Astrocyte (in vitro differentiated cells and primary cell): ENCODE results near the gene NT5C3A. TPM values are rescaled to one million over a fixed set of nuclear protein-coding genes. Genes with fewer than 3 reads are reported as not detected.

Experiments used
- DNase-seq: peaks from one replicate; pipeline ENCODE4 v3.0.0-alpha.2; 2010; ENCODE audit warnings: low read depth
- FAIRE-seq: peaks from 2 replicates; lab custom pipeline; 2011; peaks lifted over from hg19 to GRCh38; lab: Jason Lieb, UNC
- H2AFZ ChIP-seq: 2 replicates; pipeline ENCODE4 v1.6.0; 2012; ENCODE audit warnings: low read depth, low read length, inconsistent platforms
- H3K27ac ChIP-seq: 2 replicates; pipeline ENCODE4 v1.5.1; 2011; ENCODE audit warnings: low read depth, low read length, inconsistent platforms
- H3K27me3 ChIP-seq: 2 replicates; pipeline ENCODE4 v1.6.0; 2011; ENCODE audit warnings: low read length, inconsistent platforms; ENCODE audit not compliant: insufficient read depth
- H3K36me3 ChIP-seq: 2 replicates; pipeline ENCODE4 v1.5.1; 2011; ENCODE audit warnings: low read length, inconsistent platforms; ENCODE audit not compliant: insufficient read depth
- H3K4me1 ChIP-seq: 2 replicates; pipeline ENCODE4 v1.5.1; 2011; ENCODE audit warnings: low read length, inconsistent platforms; ENCODE audit not compliant: insufficient read depth
- H3K4me2 ChIP-seq: 2 replicates; pipeline ENCODE4 v1.6.0; 2012; ENCODE audit warnings: low read length, inconsistent platforms
- H3K4me3 ChIP-seq: 2 replicates; pipeline ENCODE4 v1.5.1; 2011; ENCODE audit warnings: low read depth, mild to moderate bottlenecking, low read length, inconsistent platforms; ENCODE audit not compliant: insufficient read depth
- H3K79me2 ChIP-seq: 2 replicates; pipeline ENCODE4 v1.6.0; 2012; ENCODE audit warnings: mild to moderate bottlenecking, low read length, inconsistent platforms; ENCODE audit not compliant: insufficient read depth
- H3K9ac ChIP-seq: 2 replicates; pipeline ENCODE4 v1.6.0; 2012; ENCODE audit warnings: mild to moderate bottlenecking, low read length, inconsistent platforms
- H3K9me3 ChIP-seq: 2 replicates; pipeline ENCODE4 v1.5.1; 2012; ENCODE audit warnings: low read depth, mild to moderate bottlenecking, low read length, inconsistent platforms; ENCODE audit not compliant: insufficient read depth
- H4K20me1 ChIP-seq: 2 replicates; pipeline ENCODE4 v1.6.0; 2012; ENCODE audit warnings: low read length, inconsistent platforms; ENCODE audit not compliant: insufficient read depth
- H3K27ac Mint-ChIP-seq: one replicate; pipeline ENCODE4 v1.8.0; 2021; ENCODE audit warnings: mild to moderate bottlenecking, mixed read lengths; ENCODE audit not compliant: unreplicated experiment
- H3K27me3 Mint-ChIP-seq: one replicate; pipeline ENCODE4 v1.8.0; 2021; ENCODE audit warnings: low read depth, mixed read lengths; ENCODE audit not compliant: unreplicated experiment
- H3K36me3 Mint-ChIP-seq: one replicate; pipeline ENCODE4 v1.8.0; 2021; ENCODE audit warnings: low read depth, mixed read lengths; ENCODE audit not compliant: unreplicated experiment
- H3K4me1 Mint-ChIP-seq: one replicate; pipeline ENCODE4 v1.8.0; 2021; ENCODE audit warnings: low read depth, mixed read lengths; ENCODE audit not compliant: unreplicated experiment
- H3K4me3 Mint-ChIP-seq: one replicate; pipeline ENCODE4 v1.8.0; 2021; ENCODE audit warnings: mild to moderate bottlenecking, moderate library complexity, mixed read lengths; ENCODE audit not compliant: unreplicated experiment
- H3K9me3 Mint-ChIP-seq: one replicate; pipeline ENCODE4 v1.8.0; 2021; ENCODE audit warnings: mild to moderate bottlenecking, mixed read lengths; ENCODE audit not compliant: unreplicated experiment
- CTCF ChIP-seq: IDR thresholded peaks from 2 replicates; pipeline ENCODE4 v1.5.1; 2011; ENCODE audit warnings: low read depth, mild to moderate bottlenecking, inconsistent platforms, low read length, moderate library complexity; ENCODE audit not compliant: insufficient read depth
- EZH2 ChIP-seq: IDR thresholded peaks from 2 replicates; pipeline ENCODE4 v1.6.1; 2012; ENCODE audit warnings: mild to moderate bottlenecking, low read length, inconsistent platforms; ENCODE audit not compliant: insufficient read depth
- total RNA-seq: library from RNA; stranded (reverse); gene quantifications from 2 replicates; pipeline ENCODE4 v1.2.1, GENCODE V29; 2021

Gene NT5C3A
- total RNA-seq, 1 donor from 2014 or later: 24.1 TPM

- no peaks in the 10 kb centered on the region for H3K36me3 ChIP-seq
- no peaks in the 10 kb centered on the region for H4K20me1 ChIP-seq
- H3K79me2 ChIP-seq: no peaks in the 10 kb centered on the region
- H3K27ac Mint-ChIP-seq: no peak overlapping the region
- peaks cover 6% of the 10 kb centered on the region for H3K9me3 Mint-ChIP-seq
- peaks cover 6% of the 10 kb centered on the region for H3K27me3 Mint-ChIP-seq
- DNase-seq: no peak
- no peak overlapping the region for H3K4me3 Mint-ChIP-seq
- H3K4me2 ChIP-seq: no peak overlapping the region
- peaks cover 3% of the 10 kb centered on the region for H3K4me1 ChIP-seq
- H3K36me3 Mint-ChIP-seq: no peaks in the 10 kb centered on the region
- no peak overlapping the region for H3K4me3 ChIP-seq
- H3K4me1 Mint-ChIP-seq: peaks cover 7% of the 10 kb centered on the region
- no peaks in the 10 kb centered on the region for H3K27me3 ChIP-seq
- no peaks in the 10 kb centered on the region for H3K9me3 ChIP-seq
- H2AFZ ChIP-seq: no peak overlapping the region
- no peak for TF ChIP-seq CTCF
- no peak for TF ChIP-seq EZH2
- H3K27ac ChIP-seq: no peak overlapping the region
- no peak overlapping the region for H3K9ac ChIP-seq
- no peak for FAIRE-seq
Measured at GRCh38 chr7:33075818-33076518, 13.4 kb upstream of the NT5C3A start.

DNA sequence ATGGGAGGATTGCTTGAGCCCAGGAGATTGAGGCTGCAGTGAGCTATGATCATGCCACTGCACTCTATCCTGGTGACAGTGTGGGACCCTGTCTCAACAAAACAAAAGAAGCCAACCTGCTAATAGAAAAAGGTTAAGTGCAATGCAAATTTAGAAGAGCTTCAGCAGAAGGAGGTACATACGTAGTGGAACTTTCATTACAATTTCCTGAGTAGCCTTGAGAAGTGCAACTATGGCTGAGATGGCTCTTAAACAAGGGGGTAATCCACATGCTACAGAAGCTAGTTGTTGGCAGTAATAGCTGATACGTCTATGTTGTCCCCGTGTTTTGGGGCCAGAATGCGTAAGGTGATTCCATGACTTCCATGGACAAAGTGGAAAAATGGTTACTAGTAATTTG lies 10.7 kb upstream of the NT5C3A start:
- H3K9ac ChIP-seq: no peak overlapping the region
- TF ChIP-seq CTCF (no peak), EZH2 (no peak)
- no peaks in the 10 kb centered on the region for H3K79me2 ChIP-seq
- H3K4me3 Mint-ChIP-seq: no peak overlapping the region
- DNase-seq (no peak), FAIRE-seq (no peak)
- peaks cover 6% of the 10 kb centered on the region for H3K9me3 ChIP-seq
- H3K27me3 ChIP-seq: no peaks in the 10 kb centered on the region
- H3K4me1 ChIP-seq: peaks cover 3% of the 10 kb centered on the region
- peaks cover 4% of the 10 kb centered on the region for H3K9me3 Mint-ChIP-seq
- H2AFZ ChIP-seq: no peak overlapping the region
- H3K27ac Mint-ChIP-seq: no peak overlapping the region
- H3K27ac ChIP-seq: no peak overlapping the region
- peaks cover 5% of the 10 kb centered on the region for H3K4me1 Mint-ChIP-seq
- H3K36me3 Mint-ChIP-seq: no peaks in the 10 kb centered on the region
- H3K27me3 Mint-ChIP-seq: peaks cover 3% of the 10 kb centered on the region
- H3K36me3 ChIP-seq: no peaks in the 10 kb centered on the region
- no peak overlapping the region for H3K4me3 ChIP-seq
- H3K4me2 ChIP-seq: no peak overlapping the region
- H4K20me1 ChIP-seq: no peaks in the 10 kb centered on the region

GRCh38 chr7:33072471-33072870 lies 9.9 kb upstream of the NT5C3A start:
- peak; percentile 83 for DNase-seq
- peak; percentile 97 for FAIRE-seq
- H3K4me2 ChIP-seq: peak overlapping the region; percentile 56
- peaks cover 3% of the 10 kb centered on the region for H3K4me1 ChIP-seq
- no peaks in the 10 kb centered on the region for H3K36me3 ChIP-seq
- no peak for TF ChIP-seq CTCF
- TF ChIP-seq EZH2: no peak
- no peak overlapping the region for H2AFZ ChIP-seq
- H3K9ac ChIP-seq: no peak overlapping the region
- H3K36me3 Mint-ChIP-seq: no peaks in the 10 kb centered on the region
- no peaks in the 10 kb centered on the region for H3K27me3 ChIP-seq
- H3K27ac Mint-ChIP-seq: peak overlapping the region; percentile 56
- peaks cover 5% of the 10 kb centered on the region for H3K4me1 Mint-ChIP-seq
- no peak overlapping the region for H3K4me3 ChIP-seq
- H3K4me3 Mint-ChIP-seq: no peak overlapping the region
- peaks cover 4% of the 10 kb centered on the region for H3K9me3 Mint-ChIP-seq
- no peaks in the 10 kb centered on the region for H4K20me1 ChIP-seq
- peaks cover 6% of the 10 kb centered on the region for H3K9me3 ChIP-seq
- H3K27ac ChIP-seq: peak overlapping the region; percentile 10
- peaks cover 3% of the 10 kb centered on the region for H3K27me3 Mint-ChIP-seq
- no peaks in the 10 kb centered on the region for H3K79me2 ChIP-seq
